K562 (cell line): ENCODE measurements around the gene NAA40. TPM values are rescaled to one million over a fixed set of nuclear protein-coding genes. Genes with fewer than 3 reads are reported as not detected.

ENCODE experiments used
- CHD1 ChIP-seq: fragments of 200-600 bp; sonication (generic); IDR thresholded peaks from one replicate; pipeline ENCODE4 v1.6.1; 2012; ENCODE audit warnings: mild to moderate bottlenecking, moderate library complexity, low read length, inconsistent platforms
- DMBX1 ChIP-seq: fragments of 250-450 bp; sonication (Bioruptor Pico); IDR thresholded peaks from 2 replicates; pipeline ENCODE4 v1.8.0; 2022; ENCODE audit warnings: inconsistent platforms, mild to moderate bottlenecking, moderate library complexity, borderline replicate concordance
- GTF2E2 ChIP-seq: fragments of 200-800 bp; sonication (Bioruptor generic); IDR thresholded peaks from 2 replicates; pipeline ENCODE4 v1.6.1; 2016; ENCODE audit warnings: missing genetic modification characterization, missing compliant biosample characterization
- L3MBTL2 ChIP-seq: fragments of 450-650 bp; IDR thresholded peaks from 2 replicates; pipeline ENCODE4 v1.6.1; 2016; ENCODE audit warnings: mild to moderate bottlenecking, moderate library complexity
- NCOA1 ChIP-seq: fragments of 450-650 bp; IDR thresholded peaks from 2 replicates; pipeline ENCODE4 v1.6.1; 2016; ENCODE audit warnings: low read depth
- SRSF3 ChIP-seq: fragments of 200-400 bp; formaldehyde crosslinking; IDR thresholded peaks from 2 replicates; pipeline ENCODE4 v1.6.1; 2016; ENCODE audit warnings: mild to moderate bottlenecking, low read length, moderate library complexity; ENCODE audit not compliant: insufficient read depth
- TBL1XR1 ChIP-seq, 2 experiments: IDR thresholded peaks; 2 replicates each; pipeline ENCODE4 v1.6.1; 2012; ENCODE audit warnings: improper control_type of control experiment in 2 of 2, low read length in 2 of 2, mild to moderate bottlenecking in 1 of 2
- ZKSCAN1 ChIP-seq: fragments of 150-350 bp; IDR thresholded peaks from 2 replicates; pipeline ENCODE4 v1.6.1; 2016; ENCODE audit warnings: low read depth, low read length
- ZNF830 ChIP-seq: fragments of 250-450 bp; sonication (Bioruptor Pico); IDR thresholded peaks from 2 replicates; pipeline ENCODE4 v1.5.0; 2021; ENCODE audit warnings: mild to moderate bottlenecking
- polyA plus RNA-seq, 8 experiments: library from polyadenylated mRNA; depleted of rRNA in 4 of 8; stranded (reverse) in 5 of 8; unstranded in 3 of 8; fragments of >200 nt; fragmentation: Nextera tagmentation in 2 of 8; fragmentation: Illumina TruSeq in 1 of 8; extraction: Ambion mirVana in 2 of 8; extraction: Trizol in 1 of 8; gene quantifications; 2 replicates each; pipeline versions ENCODE4 v1.2.1 to v1.2.3, GENCODE V29; 2011 to 2014; ENCODE audit warnings: inconsistent platforms in 1 of 8, missing spikeins in 1 of 8
- total RNA-seq, 7 experiments: library from RNA; depleted of rRNA in 6 of 7; stranded (reverse); fragments of >200 nt in 6 of 7; fragmentation: Illumina TruSeq in 2 of 7; extraction: Trizol in 2 of 7; gene quantifications; 2 replicates each; pipeline versions ENCODE4 v1.2.1 to v1.2.3, GENCODE V29; 2011 to 2021; ENCODE audit warnings: low replicate concordance in 1 of 7
- TF ChIP-seq, protein P1 (sequence below), 2 experiments: fragments of 450-650 bp; formaldehyde crosslinking in 1 of 2; IDR thresholded peaks; 2 replicates each; pipeline versions ENCODE4 v1.4.0 to v1.6.1; 2014 to 2020; ENCODE audit warnings: mild to moderate bottlenecking in 2 of 2, borderline replicate concordance in 1 of 2, low read depth in 1 of 2
- TF ChIP-seq, protein P2 (sequence below): sonication (generic); formaldehyde crosslinking; IDR thresholded peaks from 2 replicates; pipeline ENCODE4 v1.8.0; 2022; ENCODE audit warnings: mild to moderate bottlenecking, missing genetic modification reagents, borderline replicate concordance
- TF ChIP-seq, protein P3 (sequence below): fragments of 250-450 bp; sonication (Bioruptor Pico); IDR thresholded peaks from 2 replicates; pipeline ENCODE4 v1.4.0; 2020

The NAA40 gene
- total and polyA plus RNA-seq, 9 of the 15 experiments (the other 6 are each of a cell fraction or from before 2014, with no cell fraction given): 6.2 to 39.0 (median 23.1) TPM

DNA sequence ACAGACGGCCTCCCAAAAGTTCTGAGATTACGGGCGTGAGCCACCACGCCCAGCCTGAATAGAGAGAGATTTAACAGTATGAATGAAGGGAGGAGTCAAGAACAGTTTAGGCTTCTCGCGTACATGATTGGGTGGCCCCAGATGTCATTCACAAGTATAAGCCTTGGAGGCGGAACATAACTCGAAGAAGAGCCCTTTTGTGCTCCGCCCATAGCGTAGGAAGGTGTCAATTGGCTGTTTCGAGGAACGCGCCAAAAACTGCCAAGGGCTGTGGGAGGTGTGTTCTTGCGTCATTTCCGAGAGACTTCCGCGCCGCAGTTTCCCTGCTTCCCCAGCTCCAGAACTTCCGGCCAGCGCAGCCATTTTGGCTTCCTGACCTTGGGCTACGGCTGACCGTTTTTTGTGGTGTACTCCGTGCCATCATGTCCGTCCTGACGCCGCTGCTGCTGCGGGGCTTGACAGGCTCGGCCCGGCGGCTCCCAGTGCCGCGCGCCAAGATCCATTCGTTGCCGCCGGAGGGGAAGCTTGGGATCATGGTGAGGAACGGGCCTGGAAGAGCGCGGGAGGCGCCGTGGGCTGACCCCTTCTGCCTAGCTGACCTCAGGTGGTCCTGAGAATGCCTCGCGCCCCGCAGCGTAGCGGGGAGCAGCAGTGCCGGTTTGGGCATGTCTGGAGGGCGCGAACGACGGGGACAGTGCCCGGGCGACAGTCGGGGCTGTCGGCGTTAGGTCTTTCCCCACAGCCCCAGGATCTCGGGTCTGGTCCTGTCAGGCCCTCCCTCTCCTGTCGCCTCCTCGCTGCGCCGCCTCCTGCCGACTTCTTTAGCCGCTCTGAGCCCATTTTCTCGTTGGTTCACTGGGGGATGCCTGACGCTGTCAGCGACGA, 35.7 kb downstream of the NAA40 start, which contains the start of gene COX8A (continued):
- TF ChIP-seq, protein P1, sequence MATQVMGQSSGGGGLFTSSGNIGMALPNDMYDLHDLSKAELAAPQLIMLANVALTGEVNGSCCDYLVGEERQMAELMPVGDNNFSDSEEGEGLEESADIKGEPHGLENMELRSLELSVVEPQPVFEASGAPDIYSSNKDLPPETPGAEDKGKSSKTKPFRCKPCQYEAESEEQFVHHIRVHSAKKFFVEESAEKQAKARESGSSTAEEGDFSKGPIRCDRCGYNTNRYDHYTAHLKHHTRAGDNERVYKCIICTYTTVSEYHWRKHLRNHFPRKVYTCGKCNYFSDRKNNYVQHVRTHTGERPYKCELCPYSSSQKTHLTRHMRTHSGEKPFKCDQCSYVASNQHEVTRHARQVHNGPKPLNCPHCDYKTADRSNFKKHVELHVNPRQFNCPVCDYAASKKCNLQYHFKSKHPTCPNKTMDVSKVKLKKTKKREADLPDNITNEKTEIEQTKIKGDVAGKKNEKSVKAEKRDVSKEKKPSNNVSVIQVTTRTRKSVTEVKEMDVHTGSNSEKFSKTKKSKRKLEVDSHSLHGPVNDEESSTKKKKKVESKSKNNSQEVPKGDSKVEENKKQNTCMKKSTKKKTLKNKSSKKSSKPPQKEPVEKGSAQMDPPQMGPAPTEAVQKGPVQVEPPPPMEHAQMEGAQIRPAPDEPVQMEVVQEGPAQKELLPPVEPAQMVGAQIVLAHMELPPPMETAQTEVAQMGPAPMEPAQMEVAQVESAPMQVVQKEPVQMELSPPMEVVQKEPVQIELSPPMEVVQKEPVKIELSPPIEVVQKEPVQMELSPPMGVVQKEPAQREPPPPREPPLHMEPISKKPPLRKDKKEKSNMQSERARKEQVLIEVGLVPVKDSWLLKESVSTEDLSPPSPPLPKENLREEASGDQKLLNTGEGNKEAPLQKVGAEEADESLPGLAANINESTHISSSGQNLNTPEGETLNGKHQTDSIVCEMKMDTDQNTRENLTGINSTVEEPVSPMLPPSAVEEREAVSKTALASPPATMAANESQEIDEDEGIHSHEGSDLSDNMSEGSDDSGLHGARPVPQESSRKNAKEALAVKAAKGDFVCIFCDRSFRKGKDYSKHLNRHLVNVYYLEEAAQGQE (IDR thresholded peaks at IDR 0.05; ENCODE audit: borderline replicate concordance): no peak
- TF ChIP-seq, protein P1 (CRISPR knock-in tag; IDR thresholded peaks at IDR 0.05; ENCODE audit: low read depth): peak; percentile 70; the same call in 1 of the 2 replicates
- TF ChIP-seq SRSF3: 0 out of 2 replicates have a peak, but pooled peaks have one; percentile 68
- TF ChIP-seq, protein P2, sequence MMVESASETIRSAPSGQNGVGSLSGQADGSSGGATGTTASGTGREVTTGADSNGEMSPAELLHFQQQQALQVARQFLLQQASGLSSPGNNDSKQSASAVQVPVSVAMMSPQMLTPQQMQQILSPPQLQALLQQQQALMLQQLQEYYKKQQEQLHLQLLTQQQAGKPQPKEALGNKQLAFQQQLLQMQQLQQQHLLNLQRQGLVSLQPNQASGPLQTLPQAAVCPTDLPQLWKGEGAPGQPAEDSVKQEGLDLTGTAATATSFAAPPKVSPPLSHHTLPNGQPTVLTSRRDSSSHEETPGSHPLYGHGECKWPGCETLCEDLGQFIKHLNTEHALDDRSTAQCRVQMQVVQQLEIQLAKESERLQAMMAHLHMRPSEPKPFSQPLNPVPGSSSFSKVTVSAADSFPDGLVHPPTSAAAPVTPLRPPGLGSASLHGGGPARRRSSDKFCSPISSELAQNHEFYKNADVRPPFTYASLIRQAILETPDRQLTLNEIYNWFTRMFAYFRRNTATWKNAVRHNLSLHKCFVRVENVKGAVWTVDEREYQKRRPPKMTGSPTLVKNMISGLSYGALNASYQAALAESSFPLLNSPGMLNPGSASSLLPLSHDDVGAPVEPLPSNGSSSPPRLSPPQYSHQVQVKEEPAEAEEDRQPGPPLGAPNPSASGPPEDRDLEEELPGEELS (CRISPR knock-in tag): peak; percentile 84; the same call in 1 of the 2 replicates
- TF ChIP-seq ZNF830 (CRISPR knock-in tag): peak; percentile 84
- TF ChIP-seq DMBX1: peak; percentile 12; the same call in 1 of the 2 replicates
- TF ChIP-seq, protein P3, sequence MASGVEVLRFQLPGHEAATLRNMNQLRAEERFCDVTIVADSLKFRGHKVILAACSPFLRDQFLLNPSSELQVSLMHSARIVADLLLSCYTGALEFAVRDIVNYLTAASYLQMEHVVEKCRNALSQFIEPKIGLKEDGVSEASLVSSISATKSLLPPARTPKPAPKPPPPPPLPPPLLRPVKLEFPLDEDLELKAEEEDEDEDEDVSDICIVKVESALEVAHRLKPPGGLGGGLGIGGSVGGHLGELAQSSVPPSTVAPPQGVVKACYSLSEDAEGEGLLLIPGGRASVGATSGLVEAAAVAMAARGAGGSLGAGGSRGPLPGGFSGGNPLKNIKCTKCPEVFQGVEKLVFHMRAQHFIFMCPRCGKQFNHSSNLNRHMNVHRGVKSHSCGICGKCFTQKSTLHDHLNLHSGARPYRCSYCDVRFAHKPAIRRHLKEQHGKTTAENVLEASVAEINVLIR (CRISPR knock-in tag): peak; percentile 88
- TF ChIP-seq GTF2E2 (tag): peak; percentile 74; the same call in 1 of the 2 replicates
- peak in 1 of 2 experiments; percentile 65; a peak in 2 of 4 replicates for TF ChIP-seq TBL1XR1 (IDR thresholded peaks at IDR 0.05; ENCODE audit: low read length in 2 of 2)
- TF ChIP-seq ZKSCAN1: 0 out of 2 replicates have a peak, but pooled peaks have one; percentile 10
- TF ChIP-seq L3MBTL2: peak; percentile 66; the same call in 1 of the 2 replicates
- peak; percentile 56 for TF ChIP-seq CHD1
- TF ChIP-seq NCOA1: peak; percentile 76; the same call in 1 of the 2 replicates
